BLaER1 treated with 17β-estradiol and CSF1 and Interleukin-3, amounts not matched to agents 10 nM and 100 nM (cell line): Measurements from ENCODE around the gene RPP25L.

Experiments used
- H3K27ac ChIP-seq, 11 experiments: shearing (Covaris generic); formaldehyde crosslinking; 2 replicates each; pipeline ENCODE4 v1.8.1; 2022
- H3K27me3 ChIP-seq, 11 experiments: shearing (Covaris generic); formaldehyde crosslinking; 2 replicates each; pipeline ENCODE4 v1.8.1; 2022
- H3K36me3 ChIP-seq, 11 experiments: shearing (Covaris generic); formaldehyde crosslinking; 2 replicates each; pipeline ENCODE4 v1.8.1; 2022
- H3K4me1 ChIP-seq, 10 experiments: shearing (Covaris generic); formaldehyde crosslinking; 2 replicates each; pipeline ENCODE4 v1.8.1; 2022
- H3K4me2 ChIP-seq, 11 experiments: shearing (Covaris generic); formaldehyde crosslinking; 2 replicates each; pipeline ENCODE4 v1.8.1; 2022
- H3K4me3 ChIP-seq, 10 experiments: shearing (Covaris generic); formaldehyde crosslinking; 2 replicates each; pipeline ENCODE4 v1.8.1; 2022
- H3K9ac ChIP-seq, 11 experiments: shearing (Covaris generic); formaldehyde crosslinking; 2 replicates each; pipeline ENCODE4 v1.8.1; 2022
- H3K9me3 ChIP-seq, 11 experiments: shearing (Covaris generic); formaldehyde crosslinking; replicated peaks in 1 of 11; 2 replicates each; pipeline ENCODE4 v1.8.1; 2022
- H4K20me1 ChIP-seq, 11 experiments: shearing (Covaris generic); formaldehyde crosslinking; 2 replicates each; pipeline ENCODE4 v1.8.1; 2022
- Cebpa-rat ChIP-seq, 11 experiments: shearing (Covaris generic); IDR thresholded peaks; 2 replicates each; pipeline ENCODE4 v1.8.1; 2022

The RPP25L gene

DNA sequence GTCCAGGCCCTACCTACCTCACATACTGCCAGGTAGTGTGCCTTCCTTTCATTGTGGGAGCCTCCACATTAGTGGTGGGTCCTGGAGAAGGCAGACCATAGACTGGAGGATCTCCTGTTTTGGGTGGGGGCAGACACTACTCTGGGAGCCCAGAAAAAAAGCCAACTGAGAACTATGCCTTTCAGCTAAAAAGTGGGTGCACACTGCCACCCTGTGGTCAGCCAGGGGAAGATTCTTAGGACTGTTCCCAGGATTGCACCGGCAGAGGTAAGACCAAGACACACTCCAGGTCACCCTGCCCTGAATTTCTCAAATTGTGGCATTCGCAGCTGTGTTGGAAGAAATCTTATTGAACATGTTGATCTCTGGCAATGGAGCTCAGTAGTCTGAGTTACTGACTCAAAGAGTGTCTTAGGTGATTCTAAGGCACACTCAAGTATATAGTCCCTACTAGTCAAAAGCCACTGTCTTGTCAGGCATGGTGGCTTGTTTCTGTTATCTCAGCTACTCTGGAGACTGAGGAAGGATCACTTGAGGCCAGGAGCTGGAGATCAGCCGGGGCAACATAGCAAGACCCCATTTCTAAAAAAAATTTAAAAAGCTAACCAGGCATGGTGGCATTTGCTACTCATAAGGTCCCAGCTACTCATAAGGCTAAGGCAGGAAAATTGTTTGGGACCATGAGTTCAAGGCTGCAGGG, 22.1 kb upstream of the RPP25L start:
- no peaks in the 10 kb centered on the region for H3K9me3 ChIP-seq
- TF ChIP-seq Cebpa-rat (IDR thresholded peaks at IDR 0.05): no peak
- peak overlapping the region in 9 of 11 experiments; percentile 89 to 99 (median 97); a peak in 17 of 22 replicates for H3K4me2 ChIP-seq
- H3K36me3 ChIP-seq: peaks cover 0 to 23% (median 12%) of the 10 kb centered on the region in 11 experiments; a peak in 14 of 22 replicates
- H4K20me1 ChIP-seq: peaks cover 0 to 76% (median 51%) of the 10 kb centered on the region in 11 experiments; a peak in 16 of 22 replicates
- peaks cover 27 to 34% (median 29%) of the 10 kb centered on the region in 11 experiments for H3K27me3 ChIP-seq
- 0 out of 20 replicates have a peak overlapping the region, but pooled peaks of 1 of the 10 experiments have one; percentile 75 for H3K4me3 ChIP-seq
- peak overlapping the region in 5 of 11 experiments; percentile 9 to 85 (median 48); a peak in 8 of 22 replicates for H3K9ac ChIP-seq
- peaks cover 31 to 53% (median 44%) of the 10 kb centered on the region in 10 experiments for H3K4me1 ChIP-seq
- H3K27ac ChIP-seq: no peak overlapping the region

DNA sequence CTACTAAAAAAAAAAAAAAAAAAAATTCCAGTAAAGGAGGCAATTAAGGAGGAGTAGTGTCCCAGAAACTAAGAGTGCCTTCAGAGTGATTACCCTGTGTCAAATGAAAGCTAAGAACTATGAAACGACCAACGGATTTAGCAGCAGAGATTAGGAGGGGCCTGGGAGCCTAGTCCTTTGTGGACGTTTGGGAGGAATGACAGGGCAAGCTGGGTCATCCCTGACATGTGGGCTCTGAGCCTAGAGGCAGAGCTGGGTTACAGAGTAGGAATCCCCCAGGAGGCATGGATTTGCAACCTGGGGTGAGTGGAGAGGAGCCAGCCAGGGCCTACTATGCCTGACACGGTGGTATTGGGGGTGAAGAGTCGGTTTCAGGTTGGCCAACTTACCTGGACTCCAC, 21.3 kb upstream of the RPP25L start:
- Histone ChIP-seq H3K36me3 (peaks cover 0 to 23% (median 12%) of the 10 kb centered on the region in 11 experiments; a peak in 14 of 22 replicates), H3K9ac (peak overlapping the region in 1 of 11 experiments; percentile 24; a peak in 2 of 22 replicates), H3K9me3 (no peaks in the 10 kb centered on the region), H3K4me2 (no peak overlapping the region), H3K27ac (no peak overlapping the region), H3K27me3 (peaks cover 35 to 42% (median 37%) of the 10 kb centered on the region in 11 experiments), H4K20me1 (peaks cover 0 to 85% (median 56%) of the 10 kb centered on the region in 11 experiments; a peak in 16 of 22 replicates), H3K4me1 (peaks cover 29 to 56% (median 46%) of the 10 kb centered on the region in 10 experiments), H3K4me3 (no peak overlapping the region)
- TF ChIP-seq Cebpa-rat (IDR thresholded peaks at IDR 0.05): no peak

DNA sequence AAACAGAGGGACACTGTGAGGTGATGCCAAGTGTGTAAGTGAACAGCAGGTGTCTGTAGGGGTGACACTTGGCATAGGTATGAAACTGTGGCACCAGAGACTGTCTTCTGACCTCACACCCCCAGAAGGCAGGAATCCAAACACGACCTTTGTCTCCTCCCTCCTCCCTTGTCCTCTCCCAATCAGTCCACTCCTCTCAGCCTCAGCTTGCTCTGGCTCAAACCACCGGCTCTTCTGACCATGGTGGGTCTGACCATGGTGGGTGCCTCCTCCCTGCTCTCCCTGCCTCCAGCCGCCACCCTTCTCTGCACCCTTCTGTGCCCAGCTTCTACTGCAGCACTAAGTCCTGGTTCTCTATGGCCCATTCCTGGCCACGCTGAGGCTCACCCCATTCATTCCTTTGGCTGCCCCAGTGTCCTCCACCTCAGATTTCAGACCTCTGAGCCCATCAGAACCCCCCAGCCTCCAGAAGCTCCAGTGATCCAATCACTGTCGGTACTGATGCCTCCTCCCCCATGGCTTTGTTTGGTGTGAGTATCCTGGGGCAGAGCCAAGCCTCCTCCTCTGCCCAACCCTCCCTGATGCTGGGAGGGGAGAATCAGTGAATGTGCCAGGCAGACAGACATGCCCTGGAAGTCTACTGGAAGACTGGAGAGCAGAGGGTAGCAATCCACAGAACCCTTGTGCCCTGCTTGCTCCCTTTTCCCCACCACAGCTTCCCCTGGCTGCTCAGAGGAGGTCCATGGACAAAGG, 18.7 kb upstream of the RPP25L start:
- H3K9me3 ChIP-seq: no peaks in the 10 kb centered on the region
- H3K27me3 ChIP-seq: peaks cover 61 to 68% (median 63%) of the 10 kb centered on the region in 11 experiments
- no peak for TF ChIP-seq Cebpa-rat (IDR thresholded peaks at IDR 0.05)
- no peak overlapping the region for H3K27ac ChIP-seq
- H4K20me1 ChIP-seq: peaks cover 0 to 83% (median 63%) of the 10 kb centered on the region in 11 experiments; a peak in 17 of 22 replicates
- H3K36me3 ChIP-seq: peaks cover 0 to 18% (median 9%) of the 10 kb centered on the region in 11 experiments; a peak in 14 of 22 replicates
- no peak overlapping the region for H3K4me2 ChIP-seq
- peaks cover 11 to 39% (median 24%) of the 10 kb centered on the region in 10 experiments for H3K4me1 ChIP-seq
- H3K4me3 ChIP-seq: no peak overlapping the region
- H3K9ac ChIP-seq: no peak overlapping the region

DNA sequence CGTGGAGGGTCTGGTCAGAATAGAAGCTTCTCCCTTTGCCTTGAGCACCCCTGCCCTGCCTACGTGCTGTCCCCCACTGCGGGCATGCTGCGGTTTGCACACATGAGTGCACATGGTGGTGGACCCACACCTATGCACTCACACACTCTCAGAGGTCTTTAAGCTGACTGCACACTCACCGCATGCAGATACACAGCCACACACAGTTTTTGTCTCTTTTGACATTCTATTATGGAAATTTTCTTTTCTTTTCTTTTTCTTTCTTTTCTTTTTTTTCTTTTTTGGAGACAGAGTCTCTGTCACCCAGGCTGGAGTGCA, 17.6 kb upstream of the RPP25L start:
- Histone ChIP-seq H3K27ac (no peak overlapping the region), H3K27me3 (peaks cover 72 to 79% (median 74%) of the 10 kb centered on the region in 11 experiments), H4K20me1 (peaks cover 0 to 75% (median 53%) of the 10 kb centered on the region in 11 experiments; a peak in 16 of 22 replicates), H3K4me1 (peaks cover 5 to 28% (median 13%) of the 10 kb centered on the region in 10 experiments; a peak in 19 of 20 replicates), H3K4me3 (peak overlapping the region in 1 of 10 experiments; percentile 9; a peak in 1 of 20 replicates), H3K9me3 (no peaks in the 10 kb centered on the region), H3K9ac (no peak overlapping the region), H3K4me2 (peak overlapping the region in 1 of 11 experiments; percentile 78; a peak in 2 of 22 replicates), H3K36me3 (peaks cover 0 to 9% (median 0%) of the 10 kb centered on the region in 11 experiments; a peak in 3 of 22 replicates)
- TF ChIP-seq Cebpa-rat (IDR thresholded peaks at IDR 0.05): no peak

DNA sequence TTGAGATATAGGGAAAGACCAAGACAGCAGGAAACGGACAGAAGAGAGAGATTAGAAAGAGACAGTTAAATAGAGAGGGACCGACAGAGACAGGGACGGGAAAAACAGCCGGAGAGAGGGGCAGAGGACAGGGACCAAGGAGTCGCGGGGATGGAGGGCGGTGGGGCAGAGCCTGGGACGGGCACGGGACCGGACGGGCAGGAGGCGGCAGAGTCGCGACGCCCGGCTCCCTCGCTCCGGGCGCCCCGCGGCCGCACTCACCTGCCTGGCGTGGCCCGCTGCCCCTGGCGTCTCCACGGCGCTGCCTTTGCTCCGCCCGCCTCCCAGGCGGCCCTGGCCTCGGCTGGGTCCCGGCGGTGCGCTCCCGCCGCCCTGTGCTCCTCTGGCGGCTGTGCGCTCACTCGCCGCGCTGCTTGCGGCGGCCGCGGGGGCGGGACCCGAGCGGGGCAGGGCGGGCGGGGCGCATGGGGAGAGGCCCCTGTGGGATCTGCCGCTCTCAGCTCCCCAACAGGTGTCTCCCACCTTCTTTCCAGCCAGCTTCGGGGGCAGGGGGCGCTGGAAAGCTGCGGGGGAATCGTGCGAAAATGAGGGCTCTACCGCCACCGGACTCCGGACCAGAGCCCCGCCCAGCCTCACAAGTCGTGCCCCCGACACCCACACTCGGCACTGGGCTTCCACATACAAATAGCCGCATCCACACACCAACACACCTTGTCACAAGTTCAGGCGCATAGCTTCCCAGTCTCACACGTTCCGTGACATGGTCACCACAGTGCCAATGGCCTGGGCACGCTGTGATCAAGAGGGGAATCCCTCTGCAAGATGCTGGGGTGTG, 17.0 kb upstream of the RPP25L start, which contains the start of gene ARID3C:
Gene ARID3C, minus strand, starts transcription at position 411 of the 835 bp plus-strand sequence. CDS start 1,052 bp downstream, outside the sequence.
- Histone ChIP-seq H3K27me3 (peaks cover 78 to 85% (median 80%) of the 10 kb centered on the region in 11 experiments), H3K4me3 (peak within 1 kb of the TSS in 9 of 10 experiments; percentile 28 to 54 (median 44); a peak in 14 of 20 replicates), H3K9ac (peak within 1 kb of the TSS in 2 of 11 experiments; percentile 23 to 41; a peak in 1 of 22 replicates), H4K20me1 (peaks cover 0 to 71% (median 48%) of the 10 kb centered on the region in 11 experiments; a peak in 14 of 22 replicates), H3K4me1 (peaks cover 2 to 22% (median 7%) of the 10 kb centered on the region in 10 experiments; a peak in 12 of 20 replicates), H3K9me3 (peaks cover 0 to under 1% (median 0%) of the 10 kb centered on the region in 11 experiments; a peak in 2 of 22 replicates), H3K36me3 (peaks cover 0 to 9% (median 0%) of the 10 kb centered on the region in 11 experiments; a peak in 3 of 22 replicates), H3K27ac (no peak within 1 kb of the TSS), H3K4me2 (peak within 1 kb of the TSS; percentile 52 to 92 (median 71))
- no peak for TF ChIP-seq Cebpa-rat (IDR thresholded peaks at IDR 0.05)

DNA sequence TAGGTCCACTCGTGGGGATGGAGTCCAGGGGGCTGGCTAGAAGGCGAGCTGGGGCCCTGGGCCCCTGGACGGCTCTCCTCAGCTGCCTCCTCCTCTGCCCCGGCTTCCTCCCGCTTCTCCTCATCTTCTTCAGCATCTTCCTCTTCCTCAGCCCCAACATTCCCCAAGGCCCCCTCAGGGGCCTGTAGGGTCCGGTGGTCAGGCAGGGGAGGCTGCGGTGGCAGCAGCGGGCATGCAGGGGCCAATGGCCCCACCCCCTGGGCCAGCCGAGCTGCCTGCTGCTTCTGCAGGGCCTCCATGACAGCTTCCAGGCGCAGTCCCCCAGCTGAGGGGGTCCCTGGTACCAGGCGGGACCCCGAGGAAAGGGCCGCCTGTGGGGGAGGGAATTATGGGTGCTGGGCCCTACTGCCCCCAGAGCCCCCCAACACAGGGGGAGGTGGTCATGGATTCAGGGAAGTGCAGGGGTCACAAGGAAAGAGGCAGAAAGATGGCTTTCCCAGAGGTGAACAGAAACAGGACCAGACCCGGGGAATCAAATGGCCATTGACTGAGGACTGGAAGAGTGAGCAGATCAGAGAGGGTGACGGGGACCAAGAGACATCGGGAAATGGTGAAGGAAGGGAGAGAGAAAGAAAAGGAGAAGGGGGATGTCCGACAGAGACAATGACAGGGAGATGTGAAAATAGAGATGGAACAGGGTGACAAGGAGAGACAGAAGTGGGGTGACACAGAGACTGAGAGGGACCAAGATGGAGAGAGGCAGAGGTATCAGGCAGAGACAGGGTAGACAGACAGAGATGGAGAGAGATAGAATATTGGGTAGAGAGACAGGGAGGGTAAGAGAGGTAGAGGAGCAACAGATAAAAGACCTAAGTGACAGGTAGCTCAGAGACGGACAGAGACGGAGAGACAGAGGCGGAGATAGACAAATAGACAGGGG, 16.1 kb upstream of the RPP25L start:
- H4K20me1 ChIP-seq: peaks cover 0 to 63% (median 39%) of the 10 kb centered on the region in 11 experiments; a peak in 14 of 22 replicates
- H3K27me3 ChIP-seq: peaks cover 87 to 94% (median 89%) of the 10 kb centered on the region in 11 experiments
- no peak overlapping the region for H3K27ac ChIP-seq
- H3K4me2 ChIP-seq: peak overlapping the region; percentile 52 to 92 (median 71); a peak in 20 of 22 replicates
- H3K9ac ChIP-seq: no peak overlapping the region
- TF ChIP-seq Cebpa-rat (IDR thresholded peaks at IDR 0.05): no peak
- H3K4me1 ChIP-seq: peaks cover 0 to 19% (median 7%) of the 10 kb centered on the region in 10 experiments; a peak in 11 of 20 replicates
- H3K9me3 ChIP-seq: peaks cover 0 to 9% (median 6%) of the 10 kb centered on the region in 11 experiments; a peak in 15 of 22 replicates
- H3K36me3 ChIP-seq: peaks cover 0 to 5% (median 0%) of the 10 kb centered on the region in 11 experiments; a peak in 3 of 22 replicates
- peak overlapping the region in 8 of 10 experiments; percentile 28 to 45 (median 41); a peak in 8 of 20 replicates for H3K4me3 ChIP-seq

DNA sequence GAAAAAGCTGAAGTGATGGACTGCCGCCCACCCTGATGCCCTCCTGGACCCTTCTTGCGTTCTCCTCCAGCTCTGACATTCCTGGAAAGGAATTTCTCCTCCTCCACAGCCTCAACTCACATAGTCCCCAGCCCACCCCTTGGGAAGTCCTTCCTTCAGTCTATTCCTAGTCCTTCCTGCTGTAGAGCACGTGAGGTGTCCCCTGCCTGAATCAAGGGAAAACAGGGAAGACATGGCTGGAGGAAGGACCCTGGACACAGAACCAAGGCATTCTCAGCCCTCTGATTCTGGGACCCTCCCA, 13.2 kb upstream of the RPP25L start:
- Histone ChIP-seq H3K4me1 (peaks cover 0 to 26% (median 7%) of the 10 kb centered on the region in 10 experiments; a peak in 13 of 20 replicates), H3K36me3 (no peaks in the 10 kb centered on the region; a peak in 1 of 22 replicates), H3K9ac (no peak overlapping the region), H3K9me3 (peaks cover 13 to 37% (median 27%) of the 10 kb centered on the region in 11 experiments; a peak in 20 of 22 replicates), H3K27ac (no peak overlapping the region), H4K20me1 (peaks cover 0 to 39% (median 20%) of the 10 kb centered on the region in 11 experiments; a peak in 14 of 22 replicates), H3K4me3 (no peak overlapping the region), H3K4me2 (no peak overlapping the region), H3K27me3 (peaks cover 90 to 100% (median 100%) of the 10 kb centered on the region in 11 experiments)
- no peak for TF ChIP-seq Cebpa-rat (IDR thresholded peaks at IDR 0.05)
